GM12892 (cell line): ENCODE data around the gene ZNF584.

Experiments
- POLR2AphosphoS5 ChIP-seq: IDR thresholded peaks from 2 replicates; pipeline ENCODE4 v1.6.1; 2011; ENCODE audit warnings: low read depth, low read length, control low read depth
- TAF1 ChIP-seq: IDR thresholded peaks from 2 replicates; pipeline ENCODE4 v1.6.1; 2011; ENCODE audit warnings: low read depth, mild to moderate bottlenecking, control low read depth, low read length, borderline replicate concordance

DNA sequence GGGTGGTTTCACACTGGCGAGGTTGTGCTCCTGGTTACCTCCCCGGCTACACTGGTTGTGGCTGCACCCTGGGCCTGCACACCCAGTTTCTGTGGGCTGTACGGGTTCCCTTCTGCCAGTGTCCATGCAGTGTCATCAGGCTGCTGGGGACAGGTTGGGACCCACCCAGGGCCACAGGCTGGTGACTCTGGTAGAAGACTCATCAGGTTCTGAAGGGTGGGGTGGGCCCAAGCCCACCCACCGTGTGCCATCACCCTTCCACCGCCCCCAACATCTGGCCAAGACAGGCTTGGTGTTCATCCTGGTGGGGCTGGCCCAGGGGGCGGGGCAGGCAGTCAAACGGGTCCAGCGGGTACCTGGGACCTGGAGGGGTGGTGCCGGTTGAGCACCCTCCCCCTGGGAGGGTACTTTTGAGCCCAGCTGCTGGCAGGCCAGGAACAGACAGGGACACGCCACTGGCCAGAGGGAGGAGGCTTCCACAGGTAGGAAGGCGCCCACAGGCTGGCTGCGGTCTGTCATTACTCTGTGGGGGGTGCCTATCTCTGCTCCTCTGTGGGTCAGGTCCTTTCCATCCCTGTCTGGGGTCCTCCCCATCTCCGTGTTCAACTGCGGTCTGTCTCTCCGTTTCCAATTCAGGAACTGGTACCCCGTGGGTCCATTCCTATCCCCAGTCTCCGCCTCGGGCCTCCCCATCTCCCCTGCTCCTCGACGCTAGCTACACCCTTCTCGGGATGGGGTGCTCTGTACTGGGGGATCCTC lies 13.1 kb upstream of the ZNF584 start, which contains the start of gene RNF225:
- TF ChIP-seq POLR2AphosphoS5, result peak; percentile 82
- no peak for TF ChIP-seq TAF1
